ENCODE measurements around the gene NDUFB6.

DNA sequence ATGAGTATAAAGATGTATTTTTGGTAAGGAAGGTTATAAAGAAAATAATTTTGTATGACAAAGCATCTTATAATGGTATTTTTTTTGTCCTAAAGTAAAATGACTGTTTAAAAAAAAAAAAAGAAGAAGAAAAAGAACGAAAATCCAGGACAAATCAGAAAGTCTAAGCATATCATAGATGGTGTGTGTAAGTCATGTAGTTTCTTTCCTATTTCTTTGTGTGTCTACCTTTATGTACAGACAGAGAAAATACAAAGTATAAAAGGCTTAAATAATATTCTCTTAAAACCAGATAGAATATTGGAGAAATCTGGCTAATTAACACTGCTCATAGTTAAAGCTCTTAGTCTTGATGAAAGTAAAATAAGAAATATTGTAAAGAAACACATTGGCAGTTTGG, 54.7 kb downstream of the NDUFB6 start:
- TF ChIP-seq CTCF (IDR thresholded peaks at IDR 0.05) (no peak), POLR2A (IDR thresholded peaks at IDR 0.05) (no peak), POLR2AphosphoS5 (IDR thresholded peaks at IDR 0.05) (no peak)
